HepG2 (cell line): ENCODE measurements around the gene FXYD6. TPM values are rescaled to one million over a fixed set of nuclear protein-coding genes. Genes with fewer than 3 reads are reported as not detected.

ENCODE experiments used
- ARNT2 ChIP-seq: sonication (generic); formaldehyde crosslinking; IDR thresholded peaks from 2 replicates; pipeline ENCODE4 v1.8.0; 2022; ENCODE audit warnings: mild to moderate bottlenecking, low read depth, missing genetic modification reagents, moderate library complexity
- CHD2 ChIP-seq: IDR thresholded peaks from 2 replicates; pipeline ENCODE4 v1.6.1; 2011; ENCODE audit warnings: low read depth, low read length, improper control_type of control experiment
- FIP1L1 ChIP-seq: fragments of 200-400 bp; formaldehyde crosslinking; IDR thresholded peaks from 2 replicates; pipeline ENCODE4 v1.6.1; 2018; ENCODE audit warnings: low read depth, mild to moderate bottlenecking, low read length, moderate library complexity, borderline replicate concordance; ENCODE audit not compliant: insufficient read depth
- HES4 ChIP-seq: sonication (generic); formaldehyde crosslinking; IDR thresholded peaks from 2 replicates; pipeline ENCODE4 v1.9.0; 2021; ENCODE audit warnings: mild to moderate bottlenecking, missing genetic modification reagents, borderline replicate concordance
- KDM1A ChIP-seq: IDR thresholded peaks from 2 replicates; pipeline ENCODE4 v1.6.1; 2016; ENCODE audit warnings: missing compliant biosample characterization
- TEAD2 ChIP-seq: sonication (generic); formaldehyde crosslinking; IDR thresholded peaks from 2 replicates; pipeline ENCODE4 v1.9.0; 2021; ENCODE audit warnings: missing genetic modification reagents
- ZIK1 ChIP-seq: sonication (generic); formaldehyde crosslinking; IDR thresholded peaks from 2 replicates; pipeline ENCODE4 v1.5.0; 2020; ENCODE audit warnings: mild to moderate bottlenecking, low read depth, missing genetic modification reagents, borderline replicate concordance
- ZNF124 ChIP-seq: sonication (generic); formaldehyde crosslinking; IDR thresholded peaks from 2 replicates; pipeline ENCODE4 v1.4.0; 2020; ENCODE audit warnings: missing genetic modification reagents
- ZSCAN20 ChIP-seq: sonication (generic); formaldehyde crosslinking; IDR thresholded peaks from 2 replicates; pipeline ENCODE4 v1.4.0; 2020; ENCODE audit warnings: missing genetic modification reagents, mild to moderate bottlenecking, borderline replicate concordance
- polyA plus RNA-seq, 8 experiments: library from polyadenylated mRNA; depleted of rRNA in 3 of 8; stranded (reverse) in 7 of 8; unstranded in 1 of 8; fragments of >200 nt; fragmentation: Illumina TruSeq in 4 of 8; extraction: Trizol in 4 of 8; gene quantifications; 2 replicates each; pipeline versions ENCODE4 v1.2.1 to v1.2.3, GENCODE V29; 2011 to 2016; ENCODE audit warnings: low read depth in 4 of 8, missing spikeins in 1 of 8, mixed read lengths in 1 of 8; ENCODE audit not compliant: insufficient read depth in 1 of 8
- total RNA-seq, 5 experiments: library from RNA; depleted of rRNA; stranded (reverse); fragments of >200 nt; fragmentation: Illumina TruSeq; extraction: Trizol; gene quantifications; 2 replicates each; pipeline ENCODE4 v1.2.3, GENCODE V29; 2016; ENCODE audit warnings: low read depth in 1 of 5
- TF ChIP-seq, protein P1 (sequence below): IDR thresholded peaks from 2 replicates; pipeline ENCODE4 v1.6.1; 2016; ENCODE audit warnings: control low read depth
- TF ChIP-seq, protein P2 (sequence below): sonication (generic); formaldehyde crosslinking; IDR thresholded peaks from 2 replicates; pipeline ENCODE4 v1.4.0; 2020; ENCODE audit warnings: missing genetic modification reagents
- TF ChIP-seq, protein P3 (sequence below): sonication (generic); formaldehyde crosslinking; IDR thresholded peaks from 2 replicates; pipeline ENCODE4 v1.4.0; 2020; ENCODE audit warnings: missing genetic modification reagents, borderline replicate concordance

The FXYD6 gene
- total and polyA plus RNA-seq, 2 of the 13 experiments (the other 11 are each of a cell fraction or from before 2014, with no cell fraction given): not detected

DNA sequence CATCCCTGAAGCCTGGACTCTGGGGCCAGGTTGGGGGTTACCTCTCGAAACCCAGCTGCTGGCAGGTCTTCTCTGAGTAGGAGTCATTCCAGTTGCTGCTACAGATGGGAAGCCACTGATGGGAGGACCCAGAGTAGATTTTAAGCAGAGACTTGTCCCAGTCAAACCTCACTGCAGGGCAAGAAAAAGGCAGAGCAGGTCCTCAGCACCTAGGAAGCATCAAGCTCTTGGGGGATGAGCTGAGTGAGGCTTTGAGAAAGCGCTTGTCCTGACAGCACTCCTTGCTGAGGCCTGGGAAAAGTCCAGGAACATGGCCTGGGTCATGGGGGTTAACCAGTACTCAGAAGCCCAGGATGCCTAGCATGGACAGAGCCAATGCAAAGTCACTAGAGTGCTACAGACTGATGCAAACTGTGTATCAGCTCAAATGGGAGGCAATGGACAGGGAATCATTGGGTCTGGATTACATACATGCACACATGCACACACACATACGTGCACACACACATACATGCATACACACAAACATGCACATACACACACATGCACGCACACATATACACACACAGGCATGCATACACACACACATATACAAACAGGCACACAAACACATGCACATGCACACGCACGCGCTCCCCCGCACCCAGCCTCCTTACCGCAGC is 37.4 kb upstream of the FXYD6 start (continued):
- TF ChIP-seq CHD2: no peak
- TF ChIP-seq, protein P1, sequence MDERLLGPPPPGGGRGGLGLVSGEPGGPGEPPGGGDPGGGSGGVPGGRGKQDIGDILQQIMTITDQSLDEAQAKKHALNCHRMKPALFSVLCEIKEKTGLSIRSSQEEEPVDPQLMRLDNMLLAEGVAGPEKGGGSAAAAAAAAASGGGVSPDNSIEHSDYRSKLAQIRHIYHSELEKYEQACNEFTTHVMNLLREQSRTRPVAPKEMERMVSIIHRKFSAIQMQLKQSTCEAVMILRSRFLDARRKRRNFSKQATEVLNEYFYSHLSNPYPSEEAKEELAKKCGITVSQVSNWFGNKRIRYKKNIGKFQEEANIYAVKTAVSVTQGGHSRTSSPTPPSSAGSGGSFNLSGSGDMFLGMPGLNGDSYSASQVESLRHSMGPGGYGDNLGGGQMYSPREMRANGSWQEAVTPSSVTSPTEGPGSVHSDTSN: no peak
- no peak for TF ChIP-seq FIP1L1
- TF ChIP-seq ARNT2 (CRISPR knock-in tag): no peak
- no peak for TF ChIP-seq ZNF124 (CRISPR knock-in tag)
- TF ChIP-seq, protein P2, sequence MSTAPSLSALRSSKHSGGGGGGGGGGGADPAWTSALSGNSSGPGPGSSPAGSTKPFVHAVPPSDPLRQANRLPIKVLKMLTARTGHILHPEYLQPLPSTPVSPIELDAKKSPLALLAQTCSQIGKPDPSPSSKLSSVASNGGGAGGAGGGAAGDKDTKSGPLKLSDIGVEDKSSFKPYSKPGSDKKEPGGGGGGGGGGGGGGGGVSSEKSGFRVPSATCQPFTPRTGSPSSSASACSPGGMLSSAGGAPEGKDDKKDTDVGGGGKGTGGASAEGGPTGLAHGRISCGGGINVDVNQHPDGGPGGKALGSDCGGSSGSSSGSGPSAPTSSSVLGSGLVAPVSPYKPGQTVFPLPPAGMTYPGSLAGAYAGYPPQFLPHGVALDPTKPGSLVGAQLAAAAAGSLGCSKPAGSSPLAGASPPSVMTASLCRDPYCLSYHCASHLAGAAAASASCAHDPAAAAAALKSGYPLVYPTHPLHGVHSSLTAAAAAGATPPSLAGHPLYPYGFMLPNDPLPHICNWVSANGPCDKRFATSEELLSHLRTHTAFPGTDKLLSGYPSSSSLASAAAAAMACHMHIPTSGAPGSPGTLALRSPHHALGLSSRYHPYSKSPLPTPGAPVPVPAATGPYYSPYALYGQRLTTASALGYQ: no peak
- TF ChIP-seq, protein P3, sequence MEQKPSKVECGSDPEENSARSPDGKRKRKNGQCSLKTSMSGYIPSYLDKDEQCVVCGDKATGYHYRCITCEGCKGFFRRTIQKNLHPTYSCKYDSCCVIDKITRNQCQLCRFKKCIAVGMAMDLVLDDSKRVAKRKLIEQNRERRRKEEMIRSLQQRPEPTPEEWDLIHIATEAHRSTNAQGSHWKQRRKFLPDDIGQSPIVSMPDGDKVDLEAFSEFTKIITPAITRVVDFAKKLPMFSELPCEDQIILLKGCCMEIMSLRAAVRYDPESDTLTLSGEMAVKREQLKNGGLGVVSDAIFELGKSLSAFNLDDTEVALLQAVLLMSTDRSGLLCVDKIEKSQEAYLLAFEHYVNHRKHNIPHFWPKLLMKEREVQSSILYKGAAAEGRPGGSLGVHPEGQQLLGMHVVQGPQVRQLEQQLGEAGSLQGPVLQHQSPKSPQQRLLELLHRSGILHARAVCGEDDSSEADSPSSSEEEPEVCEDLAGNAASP: no peak
- TF ChIP-seq HES4 (CRISPR knock-in tag): no peak
- TF ChIP-seq ZIK1: no peak
- TF ChIP-seq KDM1A: no peak
- no peak for TF ChIP-seq ZSCAN20 (CRISPR knock-in tag)
- no peak for TF ChIP-seq TEAD2 (CRISPR knock-in tag)
